Fibroblast of lung (primary cell): ENCODE data around the gene HMBS. TPM values are rescaled to one million over a fixed set of nuclear protein-coding genes. Genes with fewer than 3 reads are reported as not detected.

Experiments
- DNase-seq, 2 donors: peaks; one replicate each; pipeline versions ENCODE4 v3.0.0 to v3.0.0-alpha.2; 2010; ENCODE audit warnings: low read depth in 2 of 2
- H2AFZ ChIP-seq: 2 replicates; pipeline ENCODE4 v1.5.1; 2012; ENCODE audit warnings: low read length, control low read depth, inconsistent platforms
- H3K27ac ChIP-seq: 2 replicates; pipeline ENCODE4 v1.5.1; 2011; ENCODE audit warnings: low read length, control low read depth; ENCODE audit not compliant: insufficient read depth
- H3K27me3 ChIP-seq: 2 replicates; pipeline ENCODE4 v1.5.1; 2011; ENCODE audit warnings: mild to moderate bottlenecking, low read length; ENCODE audit not compliant: control insufficient read depth, insufficient read depth
- H3K36me3 ChIP-seq: 2 replicates; pipeline ENCODE4 v1.5.1; 2011; ENCODE audit warnings: low read length; ENCODE audit not compliant: control insufficient read depth, insufficient read depth
- H3K4me1 ChIP-seq: 2 replicates; pipeline ENCODE4 v1.5.1; 2011; ENCODE audit warnings: low read length; ENCODE audit not compliant: control insufficient read depth, insufficient read depth; ENCODE audit errors: extremely low read depth
- H3K4me2 ChIP-seq: 2 replicates; pipeline ENCODE4 v1.5.1; 2011; ENCODE audit warnings: low read length, control low read depth; ENCODE audit not compliant: insufficient read depth; ENCODE audit errors: extremely low read depth
- H3K4me3 ChIP-seq, 4 experiments: fragments of 200-600 bp in 1 of 4; sonication (generic) in 1 of 4; replicated peaks in 1 of 4; 2 replicates each; pipeline ENCODE4 v1.5.1; 2011 to 2016; ENCODE audit warnings: low read length in 4 of 4, low read depth in 3 of 4, mild to moderate bottlenecking in 3 of 4, control low read depth in 2 of 4, inconsistent platforms in 1 of 4, mixed read lengths in 1 of 4; ENCODE audit not compliant: insufficient read depth in 1 of 4; ENCODE audit errors: control extremely low read depth in 1 of 4
- H3K79me2 ChIP-seq: 2 replicates; pipeline ENCODE4 v1.5.1; 2012; ENCODE audit warnings: mild to moderate bottlenecking, low read length, inconsistent platforms; ENCODE audit not compliant: control insufficient read depth, insufficient read depth
- H3K9ac ChIP-seq: 2 replicates; pipeline ENCODE4 v1.5.1; 2011; ENCODE audit warnings: mild to moderate bottlenecking, low read length, control low read depth; ENCODE audit not compliant: insufficient read depth
- H3K9me3 ChIP-seq: 2 replicates; pipeline ENCODE4 v1.5.1; 2012; ENCODE audit warnings: low read depth, low read length; ENCODE audit not compliant: control insufficient read depth, insufficient read depth
- H4K20me1 ChIP-seq: 2 replicates; pipeline ENCODE4 v1.5.1; 2011; ENCODE audit warnings: low read length; ENCODE audit not compliant: control insufficient read depth, insufficient read depth; ENCODE audit errors: extremely low read depth
- EZH2 ChIP-seq: IDR thresholded peaks from 2 replicates; pipeline ENCODE4 v1.5.1; 2012; ENCODE audit warnings: low read length, control low read depth, mild to moderate bottlenecking; ENCODE audit errors: missing control alignments
- polyA plus RNA-seq, 2 donors: library from polyadenylated mRNA; depleted of rRNA in 1 of 2; stranded (reverse) in 1 of 2; unstranded in 1 of 2; fragments of >200 nt; gene quantifications; 2 replicates each; pipeline ENCODE4 v1.2.1, GENCODE V29; 2011 to 2012; ENCODE audit warnings: missing spikeins in 1 of 2
- total RNA-seq: library from RNA; depleted of rRNA; stranded (reverse); fragments of >200 nt; gene quantifications from 2 replicates; pipeline ENCODE4 v1.2.1, GENCODE V29; 2014
- TF ChIP-seq, protein P1 (sequence below), 2 donors: IDR thresholded peaks in 1 of 2; conservative IDR thresholded peaks in 1 of 2; 1 replicate in 1 of 2; 2 replicates in 1 of 2; pipeline ENCODE4 v1.5.1; 2011 to 2012; ENCODE audit warnings: low read length in 2 of 2, control low read depth in 1 of 2, inconsistent platforms in 1 of 2, low read depth in 1 of 2, mild to moderate bottlenecking in 1 of 2

HMBS gene
- total and polyA plus RNA-seq, 2 donors (not counting 1 experiment from before 2014, with no cell fraction given), result 9.4 to 23.8 TPM

DNA sequence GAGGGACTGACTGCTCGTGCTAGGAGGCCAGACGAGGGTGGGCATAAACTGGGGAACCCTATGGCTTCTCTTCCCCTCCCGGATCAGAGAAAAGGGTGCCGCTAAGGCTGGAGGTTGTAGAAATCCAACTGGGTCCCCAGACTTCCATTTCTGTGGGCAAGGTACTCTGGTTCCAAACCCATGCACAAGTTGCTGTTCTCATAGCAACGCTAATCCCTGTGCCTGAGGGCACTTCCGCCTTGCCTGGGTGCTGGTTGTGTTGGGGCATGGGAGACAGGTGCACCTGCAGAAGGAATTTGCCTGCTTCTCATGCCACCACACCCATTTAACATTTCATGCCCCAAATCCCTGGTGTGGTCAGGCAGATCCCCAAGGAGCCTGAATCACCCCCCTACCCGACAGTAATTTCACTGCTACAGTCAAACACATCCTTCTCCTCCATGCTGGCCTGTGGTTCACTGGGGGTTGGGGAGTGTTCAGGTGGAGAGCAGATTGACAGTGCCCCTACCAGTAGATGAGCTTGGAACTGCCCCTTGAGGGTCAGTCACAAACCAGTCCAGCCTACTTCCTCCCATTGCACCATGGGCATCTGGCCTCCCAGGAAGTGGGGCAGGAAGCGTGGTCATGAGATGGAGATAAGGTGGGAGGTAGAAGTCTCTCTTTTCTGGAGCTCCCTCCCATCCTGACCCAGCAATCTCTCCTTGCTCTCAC is 23.6 kb downstream of the HMBS start:
- peaks cover 6% of the 10 kb centered on the region for H3K36me3 ChIP-seq
- no peaks in the 10 kb centered on the region for H3K9me3 ChIP-seq
- H4K20me1 ChIP-seq, result no peaks in the 10 kb centered on the region
- TF ChIP-seq, protein P1, sequence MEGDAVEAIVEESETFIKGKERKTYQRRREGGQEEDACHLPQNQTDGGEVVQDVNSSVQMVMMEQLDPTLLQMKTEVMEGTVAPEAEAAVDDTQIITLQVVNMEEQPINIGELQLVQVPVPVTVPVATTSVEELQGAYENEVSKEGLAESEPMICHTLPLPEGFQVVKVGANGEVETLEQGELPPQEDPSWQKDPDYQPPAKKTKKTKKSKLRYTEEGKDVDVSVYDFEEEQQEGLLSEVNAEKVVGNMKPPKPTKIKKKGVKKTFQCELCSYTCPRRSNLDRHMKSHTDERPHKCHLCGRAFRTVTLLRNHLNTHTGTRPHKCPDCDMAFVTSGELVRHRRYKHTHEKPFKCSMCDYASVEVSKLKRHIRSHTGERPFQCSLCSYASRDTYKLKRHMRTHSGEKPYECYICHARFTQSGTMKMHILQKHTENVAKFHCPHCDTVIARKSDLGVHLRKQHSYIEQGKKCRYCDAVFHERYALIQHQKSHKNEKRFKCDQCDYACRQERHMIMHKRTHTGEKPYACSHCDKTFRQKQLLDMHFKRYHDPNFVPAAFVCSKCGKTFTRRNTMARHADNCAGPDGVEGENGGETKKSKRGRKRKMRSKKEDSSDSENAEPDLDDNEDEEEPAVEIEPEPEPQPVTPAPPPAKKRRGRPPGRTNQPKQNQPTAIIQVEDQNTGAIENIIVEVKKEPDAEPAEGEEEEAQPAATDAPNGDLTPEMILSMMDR (conservative IDR thresholded peaks at IDR 0.05 in 1 of 2, IDR thresholded peaks at IDR 0.05 in 1 of 2; ENCODE audit: low read depth in 1 of 2, low read length in 2 of 2), result no peak
- no peak for TF ChIP-seq EZH2
- DNase-seq, result no peak
- H3K79me2 ChIP-seq, result peaks cover 9% of the 10 kb centered on the region
- peak overlapping the region; percentile 61 to 76 (median 70) for H3K4me3 ChIP-seq
- H3K9ac ChIP-seq, result peak overlapping the region; percentile 78
- peaks cover 12% of the 10 kb centered on the region for H3K4me1 ChIP-seq
- H3K27ac ChIP-seq, result no peak overlapping the region
- peak overlapping the region; percentile 91 for H3K4me2 ChIP-seq
- H2AFZ ChIP-seq, result no peak overlapping the region
- H3K27me3 ChIP-seq, result no peaks in the 10 kb centered on the region

DNA sequence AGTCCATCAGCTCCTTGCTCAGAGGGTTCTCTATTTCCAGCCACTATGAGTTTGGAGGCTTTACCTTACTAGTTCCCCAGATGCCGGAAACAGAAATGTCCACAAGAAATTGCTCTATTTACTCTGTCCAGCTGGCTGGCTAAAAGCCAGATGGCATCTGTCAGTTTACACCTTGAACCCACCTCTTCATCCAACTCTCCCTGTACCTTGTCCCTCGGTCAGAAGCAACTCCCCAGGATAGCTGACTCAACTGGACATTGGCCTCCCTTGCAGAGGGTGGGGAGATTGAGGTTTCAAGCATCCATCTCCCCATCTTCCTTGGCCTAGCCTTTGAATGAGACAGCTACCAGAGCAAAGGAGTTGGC is 24.2 kb downstream of the HMBS start:
- Histone ChIP-seq H4K20me1 (no peaks in the 10 kb centered on the region), H3K9me3 (no peaks in the 10 kb centered on the region), H3K4me1 (peaks cover 12% of the 10 kb centered on the region), H3K9ac (no peak overlapping the region), H3K4me2 (peak overlapping the region; percentile 91), H3K27ac (no peak overlapping the region), H3K36me3 (peaks cover 6% of the 10 kb centered on the region), H3K79me2 (peaks cover 9% of the 10 kb centered on the region), H3K4me3 (peak overlapping the region; percentile 61 to 76 (median 70)), H2AFZ (no peak overlapping the region), H3K27me3 (no peaks in the 10 kb centered on the region)
- DNase-seq, result no peak
- TF ChIP-seq, protein P1 (conservative IDR thresholded peaks at IDR 0.05 in 1 of 2, IDR thresholded peaks at IDR 0.05 in 1 of 2; ENCODE audit: low read depth in 1 of 2, low read length in 2 of 2), result no peak
- no peak for TF ChIP-seq EZH2

DNA sequence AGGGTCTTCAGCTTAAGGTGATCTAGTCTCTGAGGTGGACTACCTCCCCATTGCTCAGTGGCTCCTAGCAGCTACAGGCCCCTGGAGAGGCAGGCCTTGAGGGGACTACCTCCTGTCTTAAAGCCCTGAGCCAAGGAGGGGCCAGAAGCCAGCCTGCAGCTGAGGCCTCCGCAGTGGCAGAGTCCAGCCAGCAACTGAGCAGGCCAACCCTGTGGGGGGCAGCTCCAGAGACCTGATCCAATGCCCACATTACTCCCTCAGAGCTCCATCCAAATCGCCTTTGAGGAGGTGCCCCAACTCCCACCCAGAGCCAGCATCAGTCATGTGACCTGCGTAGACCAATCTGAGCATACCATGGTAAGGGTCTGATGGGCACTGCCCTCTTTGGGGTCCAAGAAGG is 25.2 kb downstream of the HMBS start:
- Histone ChIP-seq H3K4me2 (no peak overlapping the region), H4K20me1 (no peaks in the 10 kb centered on the region), H3K4me1 (peaks cover 12% of the 10 kb centered on the region), H3K4me3 (no peak overlapping the region), H3K36me3 (peaks cover 7% of the 10 kb centered on the region), H3K9ac (no peak overlapping the region), H3K27ac (no peak overlapping the region), H3K9me3 (no peaks in the 10 kb centered on the region), H3K27me3 (no peaks in the 10 kb centered on the region), H2AFZ (no peak overlapping the region), H3K79me2 (peaks cover 9% of the 10 kb centered on the region)
- no peak for DNase-seq
- TF ChIP-seq, protein P1 (conservative IDR thresholded peaks at IDR 0.05 in 1 of 2, IDR thresholded peaks at IDR 0.05 in 1 of 2; ENCODE audit: low read depth in 1 of 2, low read length in 2 of 2), result no peak
- TF ChIP-seq EZH2, result no peak
